WTC11 (cell line): ENCODE results near the gene ARHGEF28. TPM values are rescaled to one million over a fixed set of nuclear protein-coding genes. Genes with fewer than 3 reads are reported as not detected.

ENCODE experiments used
- ATAC-seq: fragments of 200-7000 bp; cut with Tn5 transposase; 2 replicates; pipeline ENCODE4 v1.10.0; 2021; ENCODE audit warnings: mild to moderate bottlenecking, moderate library complexity
- CTCF ChIA-PET: fragments of 300-600 bp; sonication (Branson Sonifier 250); formaldehyde crosslinking; loops from one replicate; lab custom pipeline; 2021; ENCODE audit warnings: antibody characterized with exemption; lab: Charles Lee
- POLR2A ChIA-PET: fragments of 350-600 bp; sonication (Branson Sonifier 250); formaldehyde crosslinking; loops from one replicate; lab custom pipeline; 2021; ENCODE audit warnings: antibody characterized with exemption; lab: Charles Lee
- DNase-seq: peaks from one replicate; pipeline ENCODE4 v3.0.0; 2021; ENCODE audit warnings: low spot score
- H3K27ac Mint-ChIP-seq: 2 replicates; pipeline ENCODE4 v1.8.0; 2021; ENCODE audit warnings: mixed read lengths
- H3K27me3 Mint-ChIP-seq: 2 replicates; pipeline ENCODE4 v1.8.0; 2021; ENCODE audit warnings: low read depth, mild to moderate bottlenecking, moderate library complexity, mixed read lengths
- H3K36me3 Mint-ChIP-seq: 2 replicates; pipeline ENCODE4 v1.8.0; 2021; ENCODE audit warnings: mixed read lengths
- H3K4me1 Mint-ChIP-seq: 2 replicates; pipeline ENCODE4 v1.8.0; 2022; ENCODE audit warnings: mixed read lengths
- H3K4me3 Mint-ChIP-seq: 2 replicates; pipeline ENCODE4 v1.8.0; 2021; ENCODE audit warnings: mild to moderate bottlenecking, moderate library complexity, mixed read lengths
- H3K9me3 Mint-ChIP-seq: 2 replicates; pipeline ENCODE4 v1.8.0; 2021; ENCODE audit warnings: mixed read lengths
- E2F4 ChIP-seq: sonication (generic); formaldehyde crosslinking; IDR thresholded peaks from 2 replicates; pipeline ENCODE4 v1.8.1; 2022; ENCODE audit warnings: low read depth, mild to moderate bottlenecking, moderate library complexity, missing genetic modification reagents, borderline replicate concordance
- FOXJ3 ChIP-seq: sonication (generic); formaldehyde crosslinking; IDR thresholded peaks from 2 replicates; pipeline ENCODE4 v1.9.0; 2021; ENCODE audit warnings: missing genetic modification reagents, mild to moderate bottlenecking, borderline replicate concordance
- HMGA2 ChIP-seq: fragments of 250-450 bp; sonication (Bioruptor Pico); IDR thresholded peaks from 2 replicates; pipeline ENCODE4 v1.4.0; 2021; ENCODE audit warnings: mild to moderate bottlenecking, moderate library complexity
- IRF1 ChIP-seq: sonication (generic); formaldehyde crosslinking; IDR thresholded peaks from 2 replicates; pipeline ENCODE4 v1.8.0; 2023; ENCODE audit warnings: missing genetic modification reagents
- JAZF1 ChIP-seq: fragments of 250-450 bp; sonication (Bioruptor Pico); IDR thresholded peaks from 2 replicates; pipeline ENCODE4 v1.9.0; 2021; ENCODE audit warnings: moderate library complexity, mild to moderate bottlenecking, inconsistent platforms
- NR3C1 ChIP-seq: sonication (generic); formaldehyde crosslinking; conservative IDR thresholded peaks from 2 replicates; pipeline ENCODE4 v1.8.1; 2023; ENCODE audit warnings: low read depth, mild to moderate bottlenecking, missing genetic modification reagents
- RELA ChIP-seq: sonication (generic); formaldehyde crosslinking; IDR thresholded peaks from 2 replicates; pipeline ENCODE4 v1.8.1; 2022; ENCODE audit warnings: missing genetic modification reagents, mild to moderate bottlenecking, borderline replicate concordance
- SP1 ChIP-seq: sonication (generic); formaldehyde crosslinking; conservative IDR thresholded peaks from 2 replicates; pipeline ENCODE4 v1.8.1; 2022; ENCODE audit warnings: missing genetic modification reagents
- ZMAT4 ChIP-seq: fragments of 250-450 bp; sonication (Bioruptor Pico); IDR thresholded peaks from 2 replicates; pipeline ENCODE4 v1.9.0; 2021; ENCODE audit warnings: mild to moderate bottlenecking
- ZNF263 ChIP-seq: sonication (generic); formaldehyde crosslinking; IDR thresholded peaks from 2 replicates; pipeline ENCODE4 v1.8.1; 2022; ENCODE audit warnings: low read depth, mild to moderate bottlenecking, moderate library complexity, missing genetic modification reagents
- total RNA-seq: library from RNA; stranded (reverse); gene quantifications from 3 replicates; pipeline ENCODE4 v1.2.3, GENCODE V29; 2021
- TF ChIP-seq, protein P1 (sequence below): sonication (generic); formaldehyde crosslinking; IDR thresholded peaks from 2 replicates; pipeline ENCODE4 v1.8.1; 2023; ENCODE audit warnings: mild to moderate bottlenecking, missing genetic modification reagents, moderate library complexity
- TF ChIP-seq, protein P2 (sequence below): sonication (generic); formaldehyde crosslinking; IDR thresholded peaks from 2 replicates; pipeline ENCODE4 v1.8.0; 2022; ENCODE audit warnings: mild to moderate bottlenecking, missing genetic modification reagents
- TF ChIP-seq, protein P3 (sequence below): sonication (generic); formaldehyde crosslinking; IDR thresholded peaks from 2 replicates; pipeline ENCODE4 v1.8.1; 2022; ENCODE audit warnings: mild to moderate bottlenecking, missing genetic modification reagents, moderate library complexity, borderline replicate concordance
- TF ChIP-seq, protein P4 (sequence below): sonication (generic); formaldehyde crosslinking; IDR thresholded peaks from 2 replicates; pipeline ENCODE4 v1.8.0; 2022; ENCODE audit warnings: mild to moderate bottlenecking, missing genetic modification reagents
- TF ChIP-seq, protein P5 (sequence below): sonication (generic); formaldehyde crosslinking; IDR thresholded peaks from 2 replicates; pipeline ENCODE4 v1.8.1; 2023; ENCODE audit warnings: mild to moderate bottlenecking, missing genetic modification reagents

The ARHGEF28 gene
- total RNA-seq, 1 experiment from 2014 or later: 0.96 TPM

DNA sequence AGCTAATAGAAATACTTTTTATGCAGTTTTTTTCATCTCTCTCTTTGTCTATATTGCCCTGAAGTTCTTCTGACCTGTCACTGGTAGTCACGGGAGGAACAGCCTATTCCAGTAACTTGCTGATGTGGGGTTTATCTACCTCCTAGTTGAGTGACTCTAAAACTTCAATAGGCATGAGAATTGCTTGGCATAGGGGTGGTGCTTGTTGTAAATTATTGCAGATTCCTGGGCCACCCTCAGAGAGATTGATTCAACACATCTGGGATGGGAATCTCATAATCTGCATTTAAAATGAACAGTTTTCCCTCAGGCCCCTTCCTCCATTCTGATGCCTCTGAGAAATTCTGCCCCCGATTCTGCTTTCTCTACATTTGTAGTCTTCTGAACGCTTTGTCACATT lies 184.4 kb downstream of the ARHGEF28 start:
- no peak for ATAC-seq
- POLR2A ChIA-PET: no interaction called here
- H3K4me3 Mint-ChIP-seq: no peak overlapping the region
- TF ChIP-seq, protein P1, sequence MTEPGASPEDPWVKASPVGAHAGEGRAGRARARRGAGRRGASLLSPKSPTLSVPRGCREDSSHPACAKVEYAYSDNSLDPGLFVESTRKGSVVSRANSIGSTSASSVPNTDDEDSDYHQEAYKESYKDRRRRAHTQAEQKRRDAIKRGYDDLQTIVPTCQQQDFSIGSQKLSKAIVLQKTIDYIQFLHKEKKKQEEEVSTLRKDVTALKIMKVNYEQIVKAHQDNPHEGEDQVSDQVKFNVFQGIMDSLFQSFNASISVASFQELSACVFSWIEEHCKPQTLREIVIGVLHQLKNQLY (CRISPR knock-in tag): no peak
- TF ChIP-seq, protein P2, sequence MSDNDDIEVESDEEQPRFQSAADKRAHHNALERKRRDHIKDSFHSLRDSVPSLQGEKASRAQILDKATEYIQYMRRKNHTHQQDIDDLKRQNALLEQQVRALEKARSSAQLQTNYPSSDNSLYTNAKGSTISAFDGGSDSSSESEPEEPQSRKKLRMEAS (CRISPR knock-in tag): no peak
- TF ChIP-seq RELA (CRISPR knock-in tag) (no peak), NR3C1 (CRISPR knock-in tag) (no peak), IRF1 (no peak), JAZF1 (CRISPR knock-in tag) (no peak), ZMAT4 (CRISPR knock-in tag) (no peak)
- TF ChIP-seq, protein P3, sequence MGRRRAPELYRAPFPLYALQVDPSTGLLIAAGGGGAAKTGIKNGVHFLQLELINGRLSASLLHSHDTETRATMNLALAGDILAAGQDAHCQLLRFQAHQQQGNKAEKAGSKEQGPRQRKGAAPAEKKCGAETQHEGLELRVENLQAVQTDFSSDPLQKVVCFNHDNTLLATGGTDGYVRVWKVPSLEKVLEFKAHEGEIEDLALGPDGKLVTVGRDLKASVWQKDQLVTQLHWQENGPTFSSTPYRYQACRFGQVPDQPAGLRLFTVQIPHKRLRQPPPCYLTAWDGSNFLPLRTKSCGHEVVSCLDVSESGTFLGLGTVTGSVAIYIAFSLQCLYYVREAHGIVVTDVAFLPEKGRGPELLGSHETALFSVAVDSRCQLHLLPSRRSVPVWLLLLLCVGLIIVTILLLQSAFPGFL (CRISPR knock-in tag): no peak
- TF ChIP-seq, all 79 proteins: peak for 0
- peaks cover 23% of the 10 kb centered on the region for H3K4me1 Mint-ChIP-seq
- no peaks in the 10 kb centered on the region for H3K27me3 Mint-ChIP-seq
- CTCF ChIA-PET: interaction anchor here (1.0 kb wide), 1 partner anchor 220 kb away, joined by 3 read pairs; no protein-coding TSS in a partner anchor
- DNase-seq: no peak
- H3K9me3 Mint-ChIP-seq: no peaks in the 10 kb centered on the region
- no peaks in the 10 kb centered on the region for H3K36me3 Mint-ChIP-seq
- no peak overlapping the region for H3K27ac Mint-ChIP-seq

DNA sequence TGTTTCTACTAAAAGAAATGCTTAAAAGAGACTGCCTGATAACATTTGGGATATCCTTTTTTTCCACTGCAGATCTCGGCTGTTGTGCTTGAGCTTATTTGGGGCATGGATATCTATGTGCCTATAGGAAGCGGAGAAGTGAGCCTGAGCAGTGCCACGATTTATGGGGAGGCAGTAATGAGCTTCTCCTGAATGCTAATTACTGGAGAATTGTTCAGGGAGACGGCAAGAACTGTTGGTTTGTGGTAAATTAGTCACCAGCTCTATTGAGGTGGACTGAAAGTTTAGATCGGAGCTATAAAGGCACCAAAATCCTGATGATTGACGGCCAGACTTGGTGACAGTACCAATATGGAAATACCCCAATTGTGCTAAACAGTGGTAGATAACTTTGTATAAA lies 186.5 kb downstream of the ARHGEF28 start:
- H3K27ac Mint-ChIP-seq: no peak overlapping the region

More for the DNA sequence above, 186.5 kb downstream of the ARHGEF28 start:
- no peaks in the 10 kb centered on the region for H3K27me3 Mint-ChIP-seq
- H3K36me3 Mint-ChIP-seq: no peaks in the 10 kb centered on the region
- DNase-seq: no peak
- no peak overlapping the region for H3K4me3 Mint-ChIP-seq
- no peaks in the 10 kb centered on the region for H3K9me3 Mint-ChIP-seq
- peaks cover 23% of the 10 kb centered on the region for H3K4me1 Mint-ChIP-seq
- no peak for ATAC-seq
- ChIA-PET POLR2A (no interaction called here), CTCF (interaction anchor here (0.9 to 1.9 kb wide), 3 partner anchors 20 to 222 kb away, joined by 3 to 11 read pairs (median 4); no protein-coding TSS in a partner anchor)
- TF ChIP-seq, protein P4, sequence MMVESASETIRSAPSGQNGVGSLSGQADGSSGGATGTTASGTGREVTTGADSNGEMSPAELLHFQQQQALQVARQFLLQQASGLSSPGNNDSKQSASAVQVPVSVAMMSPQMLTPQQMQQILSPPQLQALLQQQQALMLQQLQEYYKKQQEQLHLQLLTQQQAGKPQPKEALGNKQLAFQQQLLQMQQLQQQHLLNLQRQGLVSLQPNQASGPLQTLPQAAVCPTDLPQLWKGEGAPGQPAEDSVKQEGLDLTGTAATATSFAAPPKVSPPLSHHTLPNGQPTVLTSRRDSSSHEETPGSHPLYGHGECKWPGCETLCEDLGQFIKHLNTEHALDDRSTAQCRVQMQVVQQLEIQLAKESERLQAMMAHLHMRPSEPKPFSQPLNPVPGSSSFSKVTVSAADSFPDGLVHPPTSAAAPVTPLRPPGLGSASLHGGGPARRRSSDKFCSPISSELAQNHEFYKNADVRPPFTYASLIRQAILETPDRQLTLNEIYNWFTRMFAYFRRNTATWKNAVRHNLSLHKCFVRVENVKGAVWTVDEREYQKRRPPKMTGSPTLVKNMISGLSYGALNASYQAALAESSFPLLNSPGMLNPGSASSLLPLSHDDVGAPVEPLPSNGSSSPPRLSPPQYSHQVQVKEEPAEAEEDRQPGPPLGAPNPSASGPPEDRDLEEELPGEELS (CRISPR knock-in tag): no peak
- TF ChIP-seq FOXJ3 (CRISPR knock-in tag) (no peak), ZNF263 (CRISPR knock-in tag) (no peak), SP1 (CRISPR knock-in tag) (no peak), HMGA2 (CRISPR knock-in tag) (no peak), E2F4 (CRISPR knock-in tag) (no peak)
- TF ChIP-seq, protein P5, sequence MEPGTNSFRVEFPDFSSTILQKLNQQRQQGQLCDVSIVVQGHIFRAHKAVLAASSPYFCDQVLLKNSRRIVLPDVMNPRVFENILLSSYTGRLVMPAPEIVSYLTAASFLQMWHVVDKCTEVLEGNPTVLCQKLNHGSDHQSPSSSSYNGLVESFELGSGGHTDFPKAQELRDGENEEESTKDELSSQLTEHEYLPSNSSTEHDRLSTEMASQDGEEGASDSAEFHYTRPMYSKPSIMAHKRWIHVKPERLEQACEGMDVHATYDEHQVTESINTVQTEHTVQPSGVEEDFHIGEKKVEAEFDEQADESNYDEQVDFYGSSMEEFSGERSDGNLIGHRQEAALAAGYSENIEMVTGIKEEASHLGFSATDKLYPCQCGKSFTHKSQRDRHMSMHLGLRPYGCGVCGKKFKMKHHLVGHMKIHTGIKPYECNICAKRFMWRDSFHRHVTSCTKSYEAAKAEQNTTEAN: no peak
